ENCODE data around the gene TBCE. TPM values are rescaled to one million over a fixed set of nuclear protein-coding genes. Genes with fewer than 3 reads are reported as not detected.

The TBCE gene
- total RNA-seq, 1 experiment from 2014 or later = 20.8 TPM

DNA sequence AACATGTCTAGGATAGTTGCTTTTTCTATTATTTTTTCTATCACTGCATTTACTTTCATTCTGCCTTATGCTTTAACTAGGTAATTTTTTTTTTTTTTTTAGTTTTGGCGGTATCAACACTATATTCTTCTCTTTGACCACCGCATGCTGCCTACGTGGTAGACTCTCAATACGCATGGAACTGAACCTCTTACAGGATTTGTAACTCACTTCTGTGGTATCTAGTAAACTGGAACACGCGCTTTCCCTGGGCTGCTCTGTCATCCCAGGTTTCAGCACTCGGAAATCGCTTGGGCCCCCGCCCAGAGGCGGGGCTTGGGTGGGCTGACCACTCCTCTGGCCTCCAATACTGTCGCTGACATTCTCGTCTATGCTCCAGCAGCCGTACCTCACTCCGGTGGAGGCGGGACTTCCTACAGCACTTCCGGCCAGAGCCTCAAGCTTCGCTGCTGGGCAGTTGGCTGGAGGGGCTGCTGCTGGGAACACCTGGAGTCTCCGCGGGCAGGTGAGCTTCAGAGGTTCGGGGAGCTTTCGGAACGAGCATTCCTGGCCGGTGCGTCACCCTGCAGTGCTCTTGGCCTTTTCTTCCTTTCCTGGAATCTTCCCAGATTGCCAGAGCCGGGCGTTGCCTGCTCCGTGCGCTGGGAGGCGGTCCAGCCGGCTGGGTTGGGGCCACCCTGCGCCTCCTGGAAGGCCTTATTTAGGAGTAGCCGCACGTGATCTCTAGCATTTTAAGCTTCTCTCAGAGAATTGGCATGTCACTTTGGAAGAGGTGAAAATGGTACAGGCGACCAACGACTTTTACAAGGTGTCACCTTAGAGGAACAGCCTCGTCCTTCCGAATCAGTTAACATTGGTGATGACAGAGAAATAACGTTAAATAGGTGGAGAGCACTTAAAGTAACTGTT lies at the start of gene TBCE (continued):
- TF ChIP-seq ZBTB33 (IDR thresholded peaks at IDR 0.05; ENCODE audit: extremely low read depth, insufficient replicate concordance, low read length) = no peak
- TF ChIP-seq POLR2A (IDR thresholded peaks at IDR 0.05; ENCODE audit: borderline replicate concordance, extremely low read depth, insufficient read depth, insufficient read length) = peak; percentile 94
- peak; percentile 85 for TF ChIP-seq JUND (IDR thresholded peaks at IDR 0.05)
- TF ChIP-seq EZH2 (IDR thresholded peaks at IDR 0.05) = no peak
- TF ChIP-seq ELF1 (IDR thresholded peaks at IDR 0.05; ENCODE audit: borderline replicate concordance, low read depth) = peak; percentile 43; the same call in 1 of the 2 replicates
- TF ChIP-seq CTCF (IDR thresholded peaks at IDR 0.05 in 2 of 3, conservative IDR thresholded peaks at IDR 0.05 in 1 of 3; ENCODE audit: borderline replicate concordance in 1 of 3, insufficient read depth in 1 of 3, low read depth in 2 of 3, low read length in 2 of 3) = no peak; a peak in 1 of 6 replicates
- no peak for TF ChIP-seq ZNF274 (IDR thresholded peaks at IDR 0.05; ENCODE audit: low read depth, low read length)
- TF ChIP-seq SP1 (IDR thresholded peaks at IDR 0.05; ENCODE audit: low read depth) = peak; percentile 68

GRCh38 chr1:235319255-235319654 lies 48.0 kb upstream of the TBCE start:
- H4K20me1 ChIP-seq (ENCODE audit: insufficient read depth) = peaks cover 6% of the 10 kb centered on the region; the same call in 1 of the 2 replicates
- no TSS peak for BruUV-seq (replicated peaks)
- RAD21 ChIA-PET (ENCODE audit: low non-redundant PET in 1 of 2, low total read pairs in 2 of 2, uncharacterized antibody in 2 of 2, unreplicated experiment in 2 of 2) = no interaction called here
- TF ChIP-seq EZH2phosphoT487 (IDR thresholded peaks at IDR 0.05; ENCODE audit: borderline replicate concordance) (no peak), TCF7L2 (IDR thresholded peaks at IDR 0.05; ENCODE audit: borderline replicate concordance, extremely low read depth, insufficient read depth, insufficient read length) (no peak)
- no peak overlapping the region for H3K27ac ChIP-seq (ENCODE audit: low read depth, low read length)
- H3K4me2 ChIP-seq (ENCODE audit: low read length) = no peak overlapping the region
- intact Hi-C loops (cut with micrococcal nuclease) = no loop called here
- no peaks in the 10 kb centered on the region for H3K4me1 ChIP-seq (ENCODE audit: control insufficient read depth in 1 of 2, insufficient read depth in 2 of 2, low read length in 2 of 2)
- no peaks in the 10 kb centered on the region for H3K9me3 ChIP-seq (ENCODE audit: control insufficient read depth in 1 of 2, insufficient read depth in 1 of 2, low read depth in 1 of 2, low read length in 2 of 2)
- no peak overlapping the region for H2AFZ ChIP-seq (ENCODE audit: low read depth, low read length, poor library complexity, severe bottlenecking)
- no peak overlapping the region for H3K4me3 ChIP-seq (replicated peaks in 1 of 2; ENCODE audit: low read depth in 1 of 2, low read length in 2 of 2)
- ATAC-seq (no peak), DNase-seq (ENCODE audit: low read depth, low spot score) (no peak)
- peaks cover 96% of the 10 kb centered on the region for H3K79me2 ChIP-seq (ENCODE audit: insufficient read depth, low read length)
- H3K36me3 ChIP-seq (ENCODE audit: control insufficient read depth in 1 of 2, insufficient read depth in 2 of 2, low read length in 2 of 2) = 0 out of 4 replicates have a peak, but pooled peaks cover 2 to 3% of the 10 kb centered on the region in 2 experiments
- CTCF ChIA-PET = no interaction called here
- no peaks in the 10 kb centered on the region for H3K27me3 ChIP-seq (ENCODE audit: insufficient read depth, low read length)
- no peak overlapping the region for H3K9ac ChIP-seq (ENCODE audit: low read length)
- no peaks in the 10 kb centered on the region for H3K9me2 ChIP-seq (ENCODE audit: insufficient read depth)
- POLR2A ChIA-PET = no interaction called here

Measured in HCT116 (cell line).